GM18861 (cell line): ENCODE results near the gene PNN.
A peak's percentile ranks its signal among the peaks of the same experiment; 100 is the strongest.

ENCODE experiments used
- ATAC-seq: cut with Tn5 transposase; IDR thresholded peaks from one replicate; pipeline ENCODE4 v1.9.1; 2021; ENCODE audit not compliant: unreplicated experiment

Gene PNN

DNA sequence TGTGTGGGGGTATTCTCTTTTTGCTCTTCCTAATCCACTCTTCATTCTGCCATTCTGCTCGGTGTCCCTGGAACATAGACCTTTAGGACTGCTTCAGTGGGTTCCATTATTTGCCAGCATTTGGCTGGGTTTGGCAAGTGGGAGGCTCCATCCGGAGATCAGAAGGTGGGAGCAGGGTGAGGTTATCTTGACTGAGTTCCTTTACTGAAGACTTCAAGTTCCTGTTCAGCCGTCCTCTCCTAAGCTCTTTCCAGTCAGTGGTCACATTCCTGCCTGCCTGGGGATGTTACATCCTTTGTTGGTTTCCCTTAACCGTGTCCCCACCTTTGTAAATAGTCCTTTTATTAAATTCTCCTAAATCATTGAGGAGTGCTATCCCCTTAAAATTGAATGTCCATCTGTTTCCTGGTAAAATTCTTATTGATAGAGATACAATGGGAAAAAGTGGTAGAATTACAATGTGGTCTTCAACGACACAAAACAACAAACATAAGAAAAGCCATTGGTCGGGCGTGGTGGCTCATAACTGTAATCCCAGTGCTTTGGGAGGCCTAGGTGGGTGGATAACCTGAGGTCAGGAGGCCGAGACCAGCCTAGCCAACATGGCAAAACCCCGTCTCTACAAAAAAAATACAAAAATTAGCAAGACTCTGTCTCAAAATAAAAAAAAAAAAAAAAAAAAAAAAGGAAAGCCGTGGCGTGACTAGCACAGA lies 53.6 kb downstream of the PNN start:
- no peak for ATAC-seq

DNA sequence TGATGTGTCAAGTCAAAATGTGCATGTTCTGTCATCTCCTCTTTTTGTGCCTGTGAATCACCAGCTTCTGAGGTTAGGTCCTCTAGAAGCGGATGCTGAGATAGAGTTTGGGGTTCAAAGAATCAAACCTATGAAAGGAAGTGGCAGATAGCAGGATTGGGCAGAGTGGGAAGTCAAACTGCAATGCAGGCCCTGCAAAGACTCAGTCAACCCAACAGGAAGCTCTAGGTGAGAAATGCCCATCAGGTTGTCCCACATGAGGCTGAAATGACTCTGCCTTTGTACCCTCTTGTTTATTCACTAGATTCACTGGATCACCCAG lies 54.1 kb downstream of the PNN start:
- ATAC-seq, result no peak

DNA sequence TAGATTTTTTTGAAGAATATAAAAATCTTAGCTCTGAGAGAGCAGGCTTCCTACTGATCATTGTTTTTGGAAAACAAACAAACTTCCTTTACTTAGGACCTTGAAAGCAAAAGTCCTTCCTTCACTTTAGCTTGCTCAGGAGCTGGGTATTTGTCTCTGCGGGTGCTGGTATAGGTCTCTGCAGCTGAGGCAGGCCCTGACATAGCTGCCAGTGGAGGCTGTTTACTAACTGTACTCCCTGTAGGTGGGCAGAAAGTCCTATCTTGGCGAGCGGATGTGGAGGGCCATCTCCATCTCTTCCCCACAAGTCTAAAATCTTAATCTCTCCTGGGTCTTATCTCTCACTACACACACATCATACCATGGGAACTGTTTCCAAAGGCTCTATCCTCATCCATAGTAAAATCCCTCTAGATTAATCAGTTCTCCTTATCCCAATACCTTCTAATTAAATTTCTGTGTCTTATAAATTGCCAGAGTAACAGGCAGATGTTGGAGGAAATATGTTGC lies 54.6 kb downstream of the PNN start:
- no peak for ATAC-seq

DNA sequence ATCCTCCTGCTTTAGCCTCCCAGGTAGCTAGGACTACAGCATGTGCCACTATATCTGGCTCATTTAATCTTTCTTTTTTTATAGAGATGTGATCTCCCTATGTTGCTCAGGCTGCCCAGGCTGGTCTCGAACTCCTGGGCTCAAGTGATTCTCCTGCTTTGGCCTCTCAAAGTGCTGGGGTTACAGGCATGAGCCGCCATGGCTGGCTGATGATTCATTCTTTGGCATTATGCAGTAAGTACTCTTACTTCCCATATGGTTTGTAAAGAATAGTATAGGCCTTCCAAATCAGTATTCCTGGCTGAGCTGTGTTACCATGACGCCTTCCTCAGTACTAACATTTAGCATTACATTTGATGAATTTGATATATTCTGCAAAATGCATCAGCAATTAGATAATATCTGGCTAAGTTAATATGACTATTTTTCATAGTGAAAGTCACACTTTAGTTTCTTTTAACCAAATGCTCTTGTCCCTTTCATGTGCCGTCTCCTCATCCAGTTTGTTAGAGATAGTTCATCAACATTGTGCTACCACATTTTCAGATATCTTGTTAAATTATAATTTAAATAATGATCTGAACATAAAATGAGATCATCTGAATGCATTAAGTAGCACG lies 55.5 kb downstream of the PNN start:
- no peak for ATAC-seq

DNA sequence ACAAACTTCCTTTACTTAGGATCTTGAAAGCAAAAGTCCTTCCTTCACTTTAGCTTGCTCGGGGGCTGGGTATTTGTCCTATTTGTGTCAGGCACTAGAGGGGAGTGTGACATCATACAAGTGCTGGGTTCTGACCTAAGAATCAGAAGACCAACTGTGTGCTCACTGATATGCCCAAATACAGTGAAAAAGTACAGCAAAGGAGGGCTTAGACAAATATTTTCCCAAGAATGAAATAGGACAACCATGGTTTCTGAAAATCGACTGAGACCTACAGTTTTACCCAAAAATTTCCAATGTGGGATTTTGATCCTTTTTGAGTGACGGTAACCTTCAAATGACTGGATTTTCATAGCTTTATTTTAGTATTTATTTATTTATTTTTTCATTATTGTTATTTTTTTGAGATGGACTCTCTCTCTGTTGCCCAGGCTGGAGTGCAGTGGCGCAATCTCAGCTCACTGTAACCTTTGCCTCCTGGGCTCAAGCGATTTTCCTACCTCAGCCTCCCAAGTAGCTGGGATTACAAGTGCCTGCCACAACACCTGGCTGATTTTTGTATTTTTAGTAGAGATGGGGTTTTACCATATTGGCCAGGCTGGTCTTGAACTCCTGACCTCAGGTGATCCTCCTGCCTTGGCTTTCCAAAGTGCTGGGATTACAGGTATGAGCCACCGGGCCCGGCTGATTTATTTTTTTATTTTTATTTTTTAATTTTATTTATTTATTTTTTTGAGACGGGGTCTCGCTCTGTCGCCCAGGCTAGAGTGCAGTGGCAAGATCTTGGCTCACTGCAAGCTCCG lies 56.9 kb downstream of the PNN start:
- peak; percentile 82 for ATAC-seq
